NCI-H187 (cell line): ENCODE data around the gene SBF2.
"Not testable (repeated sequence)": the region's sequence is repeated elsewhere in the genome, so short reads cannot be mapped to it uniquely, and the experiment has no call there.

ENCODE experiments used
- DNase-seq, 2 experiments: peaks; one replicate each; lab custom pipeline; 2025; lab: John Stamatoyannopoulos, UW

Gene SBF2

GRCh38 chr11:9952511-9953196 is 341.4 kb downstream of the SBF2 start:
- no peak for DNase-seq

- no peak for DNase-seq
Observed at GRCh38 chr11:9951807-9952206, 342.2 kb downstream of the SBF2 start.

- no peak for DNase-seq
Observed at GRCh38 chr11:9950462-9950861, 343.6 kb downstream of the SBF2 start.

- no peak for DNase-seq
Observed at GRCh38 chr11:9947231-9947864, 346.7 kb downstream of the SBF2 start.

GRCh38 chr11:9945680-9946079 is 348.3 kb downstream of the SBF2 start:
- not testable (repeated sequence) for DNase-seq

- DNase-seq = no peak
Observed at GRCh38 chr11:9943386-9944110, 350.5 kb downstream of the SBF2 start.

GRCh38 chr11:9941991-9942390 is 352.0 kb downstream of the SBF2 start:
- DNase-seq = peak; percentile 71 to 75

GRCh38 chr11:9939150-9939549 is 354.9 kb downstream of the SBF2 start:
- not testable (repeated sequence) for DNase-seq

GRCh38 chr11:9936754-9937153 is 357.3 kb downstream of the SBF2 start:
- no peak for DNase-seq

- DNase-seq = not testable (repeated sequence)
Observed at GRCh38 chr11:9932843-9933242, 361.2 kb downstream of the SBF2 start.

GRCh38 chr11:9930562-9931331 is 363.3 kb downstream of the SBF2 start:
- not testable (repeated sequence) for DNase-seq

GRCh38 chr11:9927670-9928069 is 366.3 kb downstream of the SBF2 start:
- DNase-seq = no peak

GRCh38 chr11:9923280-9923679 is 370.7 kb downstream of the SBF2 start:
- no peak for DNase-seq

- DNase-seq = no peak
Observed at GRCh38 chr11:9922806-9923205, 371.2 kb downstream of the SBF2 start.

- DNase-seq = no peak
Observed at GRCh38 chr11:9916480-9916879, 377.5 kb downstream of the SBF2 start.

GRCh38 chr11:9914064-9914463 is 380.0 kb downstream of the SBF2 start:
- no peak for DNase-seq

- no peak for DNase-seq
Observed at GRCh38 chr11:9905960-9906791, 387.8 kb downstream of the SBF2 start.

GRCh38 chr11:9905501-9905951 is 388.5 kb downstream of the SBF2 start:
- no peak for DNase-seq

- DNase-seq = no peak
Observed at GRCh38 chr11:9903579-9903978, 390.4 kb downstream of the SBF2 start.

- no peak for DNase-seq
Observed at GRCh38 chr11:9901943-9902342, 392.1 kb downstream of the SBF2 start.

- not testable (repeated sequence) for DNase-seq
Observed at GRCh38 chr11:9900253-9900652, 393.8 kb downstream of the SBF2 start.
